GM18873 (cell line): ENCODE results near the gene NIBAN1.
A peak's percentile ranks its signal among the peaks of the same experiment; 100 is the strongest.

Experiments used
- ATAC-seq: cut with Tn5 transposase; IDR thresholded peaks from one replicate; pipeline ENCODE4 v1.9.1; 2021; ENCODE audit warnings: mild to moderate bottlenecking, moderate library complexity, moderate number of reproducible peaks; ENCODE audit not compliant: unreplicated experiment, low FRiP score

NIBAN1 gene

DNA sequence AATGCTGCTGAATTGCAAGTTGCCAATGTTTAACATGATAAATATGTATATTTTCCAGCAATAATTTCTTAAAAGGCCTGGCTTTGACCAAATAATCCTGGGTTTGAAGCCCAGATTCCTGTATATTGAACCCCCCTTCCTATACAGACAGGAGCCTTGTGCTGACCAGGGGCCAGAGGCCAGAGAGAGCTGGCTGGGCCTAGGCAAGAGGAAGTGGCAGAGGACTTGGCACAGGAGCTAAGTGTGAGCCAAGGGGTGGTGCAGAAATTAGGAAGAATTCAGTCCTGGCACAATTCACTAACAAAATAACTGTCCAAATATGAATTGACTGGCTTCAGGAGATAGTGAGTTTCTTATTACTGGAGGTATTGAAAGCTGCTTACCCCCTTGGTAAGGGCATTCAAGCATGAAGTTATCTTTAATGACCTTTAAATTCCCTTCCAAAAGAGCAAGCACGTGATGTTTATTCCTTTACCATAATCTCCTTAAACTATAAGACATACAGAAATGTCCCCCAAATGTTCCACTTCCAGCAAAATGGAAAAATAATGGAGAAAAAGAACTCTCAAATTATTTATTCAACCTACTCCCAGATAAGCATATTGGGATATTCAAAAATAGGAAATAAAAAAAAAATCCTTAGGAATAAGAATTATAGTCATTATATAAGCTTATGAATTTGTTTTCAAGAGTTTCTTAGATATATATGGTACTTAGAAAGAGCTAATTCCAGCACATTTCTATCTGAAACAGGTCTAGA, 26.6 kb downstream of the NIBAN1 start:
- no peak for ATAC-seq

DNA sequence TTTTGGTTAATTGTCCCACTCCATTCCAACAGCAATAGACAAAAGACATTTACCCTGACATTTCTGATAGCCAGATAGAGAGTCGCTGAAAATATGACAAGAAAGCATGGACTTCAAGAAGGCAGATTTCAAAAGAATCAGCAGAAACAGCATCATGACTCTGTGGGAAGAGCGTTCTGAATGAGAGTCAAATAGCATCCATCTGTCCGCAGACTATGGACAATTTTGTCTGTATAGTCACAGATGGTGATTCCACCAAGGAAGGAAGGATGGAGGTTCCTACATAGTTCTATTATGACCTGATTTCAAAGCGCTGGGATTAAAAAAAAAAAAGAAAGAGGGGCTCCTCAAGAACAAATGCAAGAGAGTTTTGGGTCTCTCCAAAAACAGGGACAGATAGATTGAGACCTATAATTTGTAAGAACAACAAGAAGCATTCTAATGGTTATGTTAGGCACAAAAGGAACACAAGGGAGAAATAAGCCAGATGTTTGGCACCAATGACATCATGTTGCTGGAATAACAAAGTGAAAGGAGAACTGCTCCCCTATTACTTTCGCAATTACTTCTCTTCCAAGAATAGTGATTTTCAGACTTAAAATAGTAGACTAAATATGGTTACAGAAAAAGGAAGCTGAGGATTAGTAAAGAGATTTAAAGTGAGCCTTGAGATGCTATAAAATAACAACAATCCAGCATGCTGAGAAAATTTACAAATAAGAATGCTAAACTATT, 28.5 kb downstream of the NIBAN1 start:
- no peak for ATAC-seq

DNA sequence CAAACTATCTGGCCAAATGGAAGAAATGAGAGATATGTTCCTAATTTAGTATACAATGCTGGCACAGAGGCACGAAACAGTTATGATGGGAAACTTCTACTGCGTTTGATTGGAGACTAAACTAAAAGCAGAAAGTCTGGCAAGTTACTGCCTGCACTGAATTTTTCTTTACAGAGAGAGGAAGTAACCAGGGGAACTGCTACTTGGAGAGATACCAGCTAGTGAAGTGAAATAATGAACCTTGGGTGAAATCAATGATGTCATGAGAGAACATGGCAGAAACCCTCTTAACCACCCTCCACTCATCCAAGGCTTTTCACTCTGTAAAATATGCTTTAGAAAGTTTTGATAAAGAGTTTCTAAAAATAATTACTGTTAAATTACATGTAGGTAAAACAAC, 29.3 kb downstream of the NIBAN1 start:
- no peak for ATAC-seq

DNA sequence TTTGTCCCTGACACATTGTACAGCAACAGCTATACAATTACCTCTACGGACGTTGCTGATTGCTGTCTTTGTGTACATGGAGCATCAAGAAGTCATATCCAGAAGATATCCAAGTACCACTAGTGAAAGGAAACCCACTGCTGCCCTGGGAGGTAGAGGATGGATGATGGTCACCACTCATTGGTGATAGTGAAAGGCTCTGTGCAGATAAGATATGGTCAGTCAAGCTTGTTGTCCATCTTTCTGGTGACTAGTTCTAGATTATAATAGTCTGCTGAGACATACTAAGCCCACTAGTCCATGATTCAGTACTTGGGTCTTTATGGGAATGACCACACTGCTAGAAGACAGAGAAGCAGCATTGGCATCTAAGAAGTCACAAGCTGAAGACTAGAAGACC, 30.3 kb downstream of the NIBAN1 start:
- ATAC-seq: no peak

DNA sequence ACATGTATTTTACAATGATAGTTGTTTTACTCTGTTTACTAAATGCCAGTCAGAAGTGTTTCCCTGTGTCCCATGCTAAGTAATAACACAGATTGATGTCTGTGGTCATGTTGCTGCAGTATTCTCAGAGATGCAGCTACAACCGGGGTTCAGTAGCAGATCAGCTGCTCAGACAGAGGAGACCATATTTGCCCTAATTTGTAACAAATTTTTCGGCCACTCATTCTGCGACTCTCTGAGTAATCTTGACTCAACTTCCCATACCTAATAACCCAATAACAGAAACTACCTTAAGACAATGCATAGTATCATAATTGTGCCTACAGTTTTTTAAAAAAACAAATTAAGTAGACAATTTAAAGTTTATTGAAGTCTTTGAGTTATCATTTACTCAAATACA, 32.6 kb downstream of the NIBAN1 start:
- ATAC-seq: peak; percentile 71

DNA sequence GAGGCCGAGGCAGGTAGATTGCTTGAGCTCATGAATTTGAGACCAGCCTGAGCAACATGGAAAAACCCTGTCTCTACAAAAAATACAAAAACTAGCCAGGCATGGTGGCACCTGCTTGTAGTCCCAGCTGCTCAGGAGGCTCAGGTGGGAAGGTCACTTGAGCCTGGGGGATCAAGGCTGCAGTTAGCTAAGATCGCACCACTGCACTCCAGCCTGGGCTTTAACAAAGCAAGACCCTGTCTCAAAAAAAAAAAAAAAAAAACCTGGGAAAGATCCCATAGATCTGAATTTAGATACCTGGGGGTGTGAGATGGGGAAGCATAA, 32.9 kb downstream of the NIBAN1 start:
- no peak for ATAC-seq

DNA sequence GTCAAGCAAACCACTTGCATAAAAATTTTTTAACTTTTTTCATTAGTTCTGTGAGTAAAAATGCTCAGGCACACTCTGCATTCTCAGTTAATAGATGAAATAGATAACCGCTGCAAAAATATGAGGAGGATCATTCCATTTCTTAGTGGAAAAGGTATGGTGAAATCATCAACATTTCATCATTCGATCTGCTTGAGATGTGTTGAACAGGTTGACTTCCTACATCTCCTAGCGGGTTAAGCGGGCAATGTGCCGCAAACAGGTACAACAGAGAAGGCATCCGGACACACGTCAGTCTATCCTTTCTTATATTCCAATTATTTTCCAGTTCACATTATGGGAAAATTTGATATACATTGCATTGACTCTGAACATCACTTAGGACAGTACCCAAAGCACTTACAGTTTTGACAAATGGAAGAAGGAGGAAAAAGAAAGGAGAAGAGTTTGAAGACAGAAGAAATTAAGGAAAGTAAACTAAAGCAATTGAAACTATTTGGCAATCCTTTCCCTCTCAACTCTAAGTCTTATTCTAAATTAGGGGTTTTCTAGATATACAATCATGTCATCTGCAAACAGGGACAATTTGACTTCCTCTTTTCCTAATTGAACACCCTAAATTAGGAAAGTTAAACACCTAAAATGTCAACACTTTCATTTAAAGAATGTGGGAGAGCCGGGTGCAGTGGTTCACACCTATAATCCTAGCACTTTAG, 33.5 kb downstream of the NIBAN1 start:
- ATAC-seq: no peak

DNA sequence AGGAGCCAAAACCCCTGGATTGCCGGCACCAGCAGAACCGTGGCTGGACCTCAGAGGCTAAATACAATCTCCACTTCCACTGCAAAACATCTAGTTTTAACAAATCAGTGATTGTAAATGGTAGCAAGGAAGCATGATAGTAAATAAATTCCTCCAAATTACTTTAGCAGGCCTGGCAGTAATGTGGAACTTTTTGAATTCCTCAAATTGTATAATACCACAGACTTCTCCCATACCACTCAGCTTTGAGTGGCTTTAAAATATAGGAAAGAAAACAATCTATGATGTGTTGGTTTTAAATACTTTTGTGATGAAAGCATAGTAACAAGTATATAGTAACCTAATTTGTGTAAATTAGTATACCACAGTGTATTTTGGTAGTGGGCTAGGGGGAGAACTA, 34.1 kb downstream of the NIBAN1 start:
- no peak for ATAC-seq

DNA sequence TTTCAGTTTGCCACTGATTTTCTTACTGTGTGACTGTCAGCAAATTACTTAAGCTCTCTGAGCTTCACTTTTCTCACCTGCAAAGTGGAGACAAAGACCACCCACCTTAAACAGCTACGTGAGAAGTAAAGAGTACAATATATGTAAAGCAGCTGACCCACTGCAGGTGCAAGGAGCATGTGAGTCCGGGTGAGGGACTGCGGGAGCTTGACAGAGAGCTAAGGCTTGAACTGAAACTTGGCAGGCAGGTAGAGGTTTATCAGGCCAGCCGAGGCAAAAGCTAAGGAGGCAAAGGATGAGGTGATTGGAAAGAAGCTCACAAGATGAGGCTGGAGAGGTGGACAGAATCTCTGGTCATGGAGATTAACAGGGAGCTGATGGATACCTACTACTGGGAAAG, 36.6 kb downstream of the NIBAN1 start:
- ATAC-seq: no peak

DNA sequence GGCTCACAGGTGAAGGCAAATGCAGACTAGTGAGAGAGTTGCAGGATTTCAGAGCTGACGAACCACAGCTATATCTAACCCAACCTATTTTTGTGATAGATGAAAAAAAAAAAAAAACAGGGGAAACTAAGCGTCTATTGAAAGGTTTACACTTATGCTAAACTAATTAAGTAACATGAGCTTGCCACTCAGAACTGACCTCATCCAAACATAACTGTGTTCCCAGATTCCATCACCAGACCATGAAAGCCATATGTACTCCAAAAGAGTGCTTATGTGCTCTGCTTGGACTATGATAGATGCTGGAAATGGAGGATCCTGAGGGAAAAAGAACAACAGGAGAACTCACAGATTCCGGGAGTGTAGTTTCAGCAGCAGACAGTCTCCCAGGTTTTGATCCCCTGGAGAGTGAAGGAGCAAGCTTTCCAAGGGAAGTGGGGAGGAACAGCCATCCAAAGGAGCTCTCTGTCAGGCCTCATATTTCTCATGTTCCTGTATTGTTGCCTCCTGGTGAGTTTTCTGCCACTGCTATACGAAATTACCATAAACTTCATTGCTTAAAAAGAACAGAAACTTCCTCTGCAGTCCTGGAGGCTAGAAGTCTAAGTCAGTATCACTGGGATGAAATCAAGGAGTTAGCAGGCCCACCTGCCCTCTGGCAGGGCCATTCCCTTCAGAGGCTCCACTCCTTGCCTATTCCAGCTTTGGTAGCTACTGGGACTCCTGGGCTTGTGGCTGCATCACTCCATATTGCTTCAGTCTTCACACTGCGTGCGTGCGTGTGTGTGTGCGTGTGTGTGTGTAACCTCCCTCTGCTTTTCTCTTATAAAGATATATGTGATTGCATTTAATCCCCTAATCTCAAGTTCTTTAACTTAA, 38.1 kb downstream of the NIBAN1 start:
- ATAC-seq: no peak

DNA sequence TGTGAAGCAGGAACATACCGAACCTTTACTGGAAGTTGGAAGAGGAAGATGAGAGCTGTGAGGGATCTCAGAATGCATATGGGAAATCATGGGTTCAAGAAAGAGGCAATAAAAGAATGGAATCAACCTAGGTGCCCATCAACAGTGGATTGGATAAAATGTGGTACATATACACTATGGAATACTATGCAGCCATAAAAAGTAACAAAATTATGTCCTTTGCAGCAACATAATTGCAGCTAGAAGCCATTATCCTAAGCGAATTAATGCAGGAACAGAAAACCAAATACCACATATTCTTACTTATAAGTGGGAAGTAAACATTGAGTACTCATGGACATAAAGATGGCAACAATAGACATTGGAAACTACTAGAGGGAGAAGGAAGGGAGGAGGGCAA, 40.4 kb downstream of the NIBAN1 start:
- ATAC-seq: no peak

DNA sequence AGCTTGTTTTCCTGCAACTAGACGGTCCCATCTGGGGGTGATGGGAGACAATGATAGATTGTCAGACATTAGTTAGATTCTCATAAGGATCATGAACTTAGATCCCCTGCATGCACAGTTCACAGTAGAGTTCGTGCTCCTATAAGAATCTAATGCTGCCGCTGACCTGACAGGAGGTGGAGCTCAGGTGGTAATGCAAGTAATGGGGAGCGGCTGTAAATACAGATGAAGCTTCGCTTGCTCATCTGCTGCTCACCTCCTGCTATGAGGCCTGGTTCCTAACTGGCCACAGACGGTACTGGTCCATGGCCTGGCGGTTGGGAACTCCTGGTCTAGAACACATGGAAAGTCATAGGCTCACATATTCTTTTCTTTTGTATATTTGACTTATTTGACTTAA, 42.0 kb downstream of the NIBAN1 start:
- ATAC-seq: no peak

DNA sequence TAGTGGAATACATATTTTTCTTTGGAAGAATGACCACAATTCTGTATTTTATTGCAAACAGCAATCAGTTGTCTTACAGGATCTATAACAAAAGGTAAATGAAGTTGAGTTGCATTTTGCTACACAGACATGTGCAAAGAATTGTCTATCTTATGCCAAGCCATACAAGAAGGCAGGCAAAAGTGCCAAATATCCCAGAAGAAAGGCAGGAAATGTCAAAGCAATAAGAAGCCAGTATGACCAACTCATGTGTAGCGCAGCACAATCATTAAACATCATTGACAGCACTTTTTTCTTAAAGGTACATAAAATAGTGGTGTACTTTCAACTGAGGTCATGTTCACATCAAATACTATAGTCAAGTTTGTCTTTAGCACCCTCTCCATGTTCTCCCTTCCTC, 42.7 kb downstream of the NIBAN1 start:
- no peak for ATAC-seq

DNA sequence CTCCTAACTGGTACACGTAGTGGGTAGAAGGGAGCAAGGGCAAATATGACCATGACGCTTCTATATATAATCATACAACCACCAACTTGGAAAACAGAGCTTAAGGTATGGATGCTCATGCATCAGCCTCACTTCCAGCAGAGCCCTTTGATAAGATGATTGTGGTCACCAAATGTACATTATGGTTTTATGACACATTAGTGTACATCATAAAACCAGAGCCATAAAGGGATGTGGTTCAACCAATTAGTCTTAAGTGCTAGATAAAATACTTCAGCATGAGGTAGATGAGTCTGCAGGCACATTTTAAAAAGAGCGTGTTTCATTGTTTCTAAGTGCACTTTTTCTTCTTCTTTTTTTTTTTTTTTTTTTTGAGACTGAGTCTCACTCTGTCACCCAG, 43.7 kb downstream of the NIBAN1 start:
- no peak for ATAC-seq

DNA sequence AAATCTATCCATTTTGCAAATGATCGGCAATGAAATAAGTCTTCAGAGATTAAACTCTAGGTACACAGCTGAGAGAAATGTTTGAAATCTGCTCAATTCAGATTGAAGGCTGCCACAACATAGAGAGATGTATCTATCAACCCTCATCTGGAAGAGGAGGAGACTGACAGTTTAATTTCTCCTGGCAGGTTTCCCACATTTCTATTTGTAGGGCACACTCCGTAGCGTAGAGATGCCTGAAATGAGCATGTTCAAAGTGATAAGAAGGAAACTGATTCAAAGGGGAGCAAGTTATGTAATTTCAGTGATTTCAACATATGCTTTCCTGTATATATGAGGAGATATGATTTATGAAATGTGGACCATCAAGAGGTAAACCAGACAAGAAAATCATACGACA, 44.1 kb downstream of the NIBAN1 start:
- no peak for ATAC-seq

DNA sequence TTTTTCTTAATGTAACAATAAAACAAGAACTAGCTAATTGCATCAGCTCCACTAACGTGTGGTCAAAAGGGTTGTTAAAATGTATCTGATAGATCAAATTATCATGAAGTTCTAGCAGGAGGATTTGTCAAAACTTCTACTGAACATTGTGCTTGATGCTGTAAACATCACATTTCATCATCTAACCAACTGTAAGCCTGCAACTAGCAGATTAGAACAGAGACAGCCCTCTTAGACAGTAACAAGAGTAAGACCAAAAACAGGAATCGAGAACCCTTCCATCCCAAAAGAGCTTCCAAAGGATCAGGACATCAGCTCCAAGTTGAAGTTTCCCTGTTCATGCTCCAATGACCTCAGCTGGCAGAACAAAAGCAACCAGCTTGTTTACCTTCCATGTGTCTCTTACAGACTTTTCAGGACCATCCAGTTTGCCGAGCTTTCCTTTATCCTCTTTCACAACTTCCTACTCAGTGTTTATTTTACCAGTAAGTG, 44.6 kb downstream of the NIBAN1 start:
- ATAC-seq: no peak

DNA sequence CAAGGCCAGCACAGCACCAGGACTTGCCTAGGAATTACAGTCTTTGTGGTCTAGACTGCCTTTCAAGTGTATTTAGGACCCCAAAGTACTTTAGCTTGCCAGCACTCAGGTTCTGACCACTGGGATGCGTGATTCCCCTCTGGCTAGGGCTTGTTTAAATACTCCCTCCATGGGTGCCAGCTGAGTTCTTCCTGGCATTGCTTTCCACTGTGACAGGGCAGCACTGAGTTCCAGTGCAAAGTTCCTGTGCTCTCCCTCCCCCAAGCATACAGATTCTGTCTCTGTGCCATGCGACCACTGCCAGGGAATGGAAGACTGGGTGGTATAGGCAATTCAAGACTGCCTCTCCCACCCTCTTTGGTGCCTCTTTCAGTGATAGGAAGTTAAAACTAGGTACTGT, 45.9 kb downstream of the NIBAN1 start:
- no peak for ATAC-seq
